GM10847 (cell line): ENCODE results near the gene SUSD1.

ENCODE experiments used
- POLR2A ChIP-seq: IDR thresholded peaks from 2 replicates; pipeline ENCODE4 v1.6.1; 2011; ENCODE audit not compliant: insufficient read length; ENCODE audit errors: extremely low read depth

Gene SUSD1

DNA sequence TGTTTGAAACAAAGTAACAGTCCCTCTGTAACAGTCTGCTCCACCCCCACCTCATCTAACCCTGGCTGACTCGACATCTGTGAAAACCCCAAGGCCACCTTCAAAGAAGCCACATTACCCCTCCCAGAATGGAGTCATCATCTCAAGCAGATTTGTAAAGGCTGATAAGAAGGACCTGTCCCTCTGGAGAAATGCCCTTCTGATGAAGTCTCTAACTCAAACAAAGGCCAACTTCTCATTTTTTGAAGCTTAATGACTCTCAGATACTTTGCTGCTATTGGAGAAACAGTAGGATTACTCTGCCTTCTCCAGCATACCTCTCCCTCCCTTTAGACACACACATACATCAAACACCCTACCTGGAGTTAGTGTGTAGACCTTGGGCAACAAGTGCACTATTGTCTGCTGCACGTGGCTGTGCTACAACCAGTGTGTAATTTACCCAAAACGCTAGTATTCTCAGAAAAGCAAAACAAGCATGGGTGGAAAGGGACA is 5.3 kb upstream of the SUSD1 start:
- no peak for TF ChIP-seq POLR2A

DNA sequence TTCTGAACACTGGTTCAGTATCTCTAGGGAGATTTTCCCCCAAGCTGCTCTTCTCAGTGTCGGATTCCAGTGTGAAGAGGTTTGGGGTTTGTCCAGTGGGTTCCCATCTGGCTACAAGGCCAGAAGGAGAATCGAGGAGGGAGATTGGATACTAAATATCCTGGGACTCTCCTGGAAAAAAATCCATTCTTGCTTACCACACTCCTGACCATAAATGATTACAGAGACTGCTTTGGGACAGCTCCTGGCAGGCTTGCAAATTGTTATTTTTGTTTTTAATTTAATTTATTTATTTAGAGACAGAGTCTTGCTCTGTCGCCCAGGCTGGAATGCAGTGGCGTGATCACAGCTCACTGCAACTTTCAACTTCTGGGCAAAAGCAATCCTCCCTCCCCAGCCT is 4.7 kb upstream of the SUSD1 start:
- TF ChIP-seq POLR2A, result no peak

DNA sequence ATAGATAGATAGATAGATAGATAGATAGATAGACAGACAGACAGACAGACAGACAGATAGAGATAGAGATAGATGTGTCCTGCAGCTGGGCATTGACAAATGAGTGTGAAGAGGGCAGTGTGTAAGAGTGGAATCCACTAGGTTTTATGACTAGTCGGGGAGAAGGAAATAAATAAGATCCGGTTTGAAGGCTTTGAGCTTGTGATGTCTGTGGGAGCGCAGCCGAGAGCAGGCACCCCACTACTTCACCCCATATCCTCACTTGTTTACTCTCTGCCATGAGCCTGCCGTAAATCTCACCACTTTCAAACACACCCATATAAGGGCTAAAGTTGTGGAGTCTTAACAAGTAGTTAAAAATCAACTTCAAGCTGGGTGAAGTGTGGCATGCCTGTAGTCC is 1.4 kb upstream of the SUSD1 start:
- no peak for TF ChIP-seq POLR2A

DNA sequence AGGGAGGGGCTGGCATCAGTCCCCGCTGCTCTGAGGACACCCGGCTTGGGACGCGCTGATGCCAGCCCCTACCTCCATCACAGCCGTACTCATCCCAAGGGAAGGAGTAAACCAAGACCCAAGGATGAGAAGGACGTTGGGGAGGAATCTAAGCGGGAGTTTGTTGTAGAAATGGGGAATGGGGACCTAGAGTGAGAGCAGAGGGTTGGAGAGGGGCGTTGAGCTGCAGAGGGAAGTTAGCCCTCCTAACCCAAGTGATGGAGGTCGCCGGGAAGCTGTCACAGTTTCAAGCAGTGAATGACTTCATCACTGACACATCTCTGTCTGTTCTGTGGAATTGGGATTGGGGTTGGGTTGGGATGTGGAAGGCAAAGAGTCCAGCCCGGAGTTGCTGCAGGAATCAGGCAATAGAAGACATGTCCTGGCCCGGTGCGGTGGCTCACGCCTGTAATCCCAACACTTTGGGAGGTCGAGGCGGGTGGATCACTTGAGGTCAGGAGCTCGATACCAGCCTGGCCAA is 759 bp upstream of the SUSD1 start:
- TF ChIP-seq POLR2A, result no peak

DNA sequence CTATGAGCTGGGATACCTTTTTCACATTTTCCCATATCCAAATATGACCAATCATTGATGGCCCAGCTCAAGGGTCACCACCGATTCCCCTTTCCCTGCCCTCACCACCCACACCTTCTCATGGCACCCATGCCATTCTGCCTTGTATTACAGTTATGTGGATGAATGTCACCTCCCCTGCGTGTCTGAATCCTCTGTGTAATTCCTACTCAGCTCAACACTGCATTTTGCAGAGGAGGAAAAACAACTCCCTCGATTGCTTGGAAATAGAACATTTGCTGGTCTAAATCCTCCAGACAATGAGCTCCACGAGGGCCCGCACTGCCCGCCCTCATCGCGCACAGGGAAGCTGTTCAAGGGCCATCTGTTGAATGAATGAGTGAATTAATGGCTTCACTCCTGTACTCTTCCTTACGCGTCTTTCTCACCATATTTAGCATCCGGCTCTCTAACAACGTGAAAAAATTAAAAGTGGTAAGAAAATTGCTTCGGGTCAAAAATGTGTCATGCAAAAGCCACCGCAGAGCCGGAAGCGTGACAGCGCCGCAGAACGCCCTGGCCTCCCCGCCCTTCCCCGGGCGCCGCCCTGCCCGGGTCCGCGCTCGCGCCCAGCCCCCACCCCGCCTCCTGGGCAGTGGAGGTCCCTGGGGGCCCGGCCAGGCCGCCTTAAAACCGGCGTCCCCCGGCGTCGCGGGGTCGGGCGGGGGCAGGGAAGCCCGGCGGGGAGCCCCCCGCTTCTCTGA is 704 bp downstream of the SUSD1 start:
- TF ChIP-seq POLR2A, result no peak

DNA sequence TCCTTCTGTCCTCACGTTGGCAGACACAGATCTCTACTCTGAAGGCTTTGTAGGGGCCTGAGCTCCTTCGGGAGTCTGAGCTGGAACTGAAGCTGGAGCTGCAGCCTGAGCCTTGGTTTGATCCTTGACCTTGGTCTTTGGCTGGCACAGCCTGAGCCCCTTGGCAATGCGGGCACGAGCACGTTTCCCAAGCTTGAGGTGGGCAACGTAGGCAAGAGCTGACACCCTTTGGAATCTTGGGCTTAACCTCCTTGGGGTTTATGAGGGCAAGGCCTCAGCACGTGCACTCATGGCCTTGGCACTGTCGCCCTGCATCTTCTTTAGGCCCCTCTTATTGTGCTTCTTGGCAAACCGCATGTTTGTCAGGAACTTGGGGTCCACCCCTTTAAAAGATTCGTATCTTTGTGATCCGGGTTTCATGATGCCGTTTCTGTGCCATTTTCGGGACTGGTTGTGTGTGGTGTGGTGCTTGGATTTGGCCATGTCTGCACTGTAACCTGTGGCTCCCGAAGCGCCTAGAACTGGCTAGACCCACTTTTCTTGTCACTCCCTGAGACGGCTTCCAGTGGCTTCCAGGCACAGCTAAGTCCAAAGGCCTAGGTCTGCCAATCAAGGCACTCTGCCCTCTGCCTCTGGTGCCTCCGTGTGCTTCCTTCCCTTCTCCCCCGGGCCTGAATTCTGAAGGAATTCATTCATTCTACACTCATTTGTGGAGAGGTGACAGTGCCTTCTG is 1.4 kb downstream of the SUSD1 start:
- TF ChIP-seq POLR2A, result no peak

DNA sequence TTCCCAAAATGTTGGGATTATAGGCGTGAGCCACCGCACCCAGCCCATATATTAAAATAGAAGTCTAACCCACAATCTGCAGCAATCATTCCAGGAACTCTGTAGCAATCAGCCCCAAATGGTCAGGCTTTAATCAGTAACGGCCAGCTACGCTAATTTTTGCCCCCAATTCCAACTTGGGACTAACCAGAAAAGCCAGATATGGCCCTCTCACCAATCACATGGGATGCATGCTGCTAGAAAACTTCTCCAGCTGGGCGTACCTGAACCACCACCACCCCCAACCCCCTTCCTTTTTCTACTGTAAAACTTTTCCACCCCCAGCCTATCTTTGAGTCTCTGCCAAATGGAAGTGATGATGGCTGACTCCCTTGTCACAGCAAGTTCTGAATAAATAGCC is 4.1 kb downstream of the SUSD1 start:
- TF ChIP-seq POLR2A, result no peak

DNA sequence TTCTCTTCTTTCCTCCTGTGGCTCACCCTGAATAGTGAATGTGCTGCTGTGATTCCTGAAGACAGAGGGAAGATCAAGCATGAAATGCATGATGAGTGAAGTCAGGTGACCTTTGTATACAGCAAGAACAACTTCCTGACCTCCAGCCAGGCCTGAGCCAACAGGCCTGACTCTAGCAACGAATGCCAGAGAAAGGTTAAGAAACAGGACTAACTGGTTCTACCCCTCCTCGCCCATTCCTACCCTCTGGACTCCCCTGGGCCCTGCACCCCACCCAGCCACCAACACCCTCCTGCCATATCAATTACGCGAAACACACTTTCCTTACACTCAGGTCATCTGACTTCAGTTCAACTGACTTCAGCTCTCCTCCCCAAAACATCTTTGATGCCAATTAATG is 4.9 kb downstream of the SUSD1 start:
- TF ChIP-seq POLR2A, result no peak

DNA sequence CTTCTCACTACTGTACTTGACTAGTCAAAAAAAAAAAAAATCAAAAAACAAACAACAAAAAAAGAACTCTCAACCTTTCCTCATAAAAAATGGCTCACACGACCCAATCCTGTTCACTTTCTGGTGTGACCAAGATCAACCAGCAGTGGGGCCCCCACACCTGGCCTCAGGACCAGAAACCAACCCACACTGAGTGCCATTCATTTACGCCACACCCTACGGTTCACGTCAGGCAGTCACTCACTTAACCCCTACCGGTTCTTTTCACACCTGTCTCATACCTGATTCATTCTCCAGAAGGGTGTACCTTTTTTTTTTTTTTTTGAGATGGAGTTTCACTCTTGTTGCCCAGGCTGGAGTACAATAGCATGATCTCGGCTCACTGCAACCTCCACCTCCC is 5.7 kb downstream of the SUSD1 start:
- no peak for TF ChIP-seq POLR2A

DNA sequence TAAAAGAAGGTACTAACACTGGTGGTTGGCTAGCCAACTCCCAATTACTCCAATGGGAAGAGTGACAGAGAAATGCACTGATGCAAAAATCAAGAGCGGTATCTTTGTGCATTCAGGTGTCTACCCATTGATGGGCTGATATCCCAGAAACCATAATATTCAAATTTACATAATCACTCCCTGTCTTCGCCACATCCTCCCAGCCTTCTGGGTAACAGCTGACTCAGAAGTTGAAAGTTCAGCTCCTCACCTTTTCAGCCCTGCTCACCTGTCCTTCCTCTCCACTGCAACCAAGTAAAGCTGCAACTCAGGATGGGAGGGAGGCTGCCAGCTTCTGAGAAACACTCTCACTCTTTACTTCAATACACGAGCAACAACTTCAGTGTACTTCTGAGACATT is 6.9 kb downstream of the SUSD1 start:
- no peak for TF ChIP-seq POLR2A

DNA sequence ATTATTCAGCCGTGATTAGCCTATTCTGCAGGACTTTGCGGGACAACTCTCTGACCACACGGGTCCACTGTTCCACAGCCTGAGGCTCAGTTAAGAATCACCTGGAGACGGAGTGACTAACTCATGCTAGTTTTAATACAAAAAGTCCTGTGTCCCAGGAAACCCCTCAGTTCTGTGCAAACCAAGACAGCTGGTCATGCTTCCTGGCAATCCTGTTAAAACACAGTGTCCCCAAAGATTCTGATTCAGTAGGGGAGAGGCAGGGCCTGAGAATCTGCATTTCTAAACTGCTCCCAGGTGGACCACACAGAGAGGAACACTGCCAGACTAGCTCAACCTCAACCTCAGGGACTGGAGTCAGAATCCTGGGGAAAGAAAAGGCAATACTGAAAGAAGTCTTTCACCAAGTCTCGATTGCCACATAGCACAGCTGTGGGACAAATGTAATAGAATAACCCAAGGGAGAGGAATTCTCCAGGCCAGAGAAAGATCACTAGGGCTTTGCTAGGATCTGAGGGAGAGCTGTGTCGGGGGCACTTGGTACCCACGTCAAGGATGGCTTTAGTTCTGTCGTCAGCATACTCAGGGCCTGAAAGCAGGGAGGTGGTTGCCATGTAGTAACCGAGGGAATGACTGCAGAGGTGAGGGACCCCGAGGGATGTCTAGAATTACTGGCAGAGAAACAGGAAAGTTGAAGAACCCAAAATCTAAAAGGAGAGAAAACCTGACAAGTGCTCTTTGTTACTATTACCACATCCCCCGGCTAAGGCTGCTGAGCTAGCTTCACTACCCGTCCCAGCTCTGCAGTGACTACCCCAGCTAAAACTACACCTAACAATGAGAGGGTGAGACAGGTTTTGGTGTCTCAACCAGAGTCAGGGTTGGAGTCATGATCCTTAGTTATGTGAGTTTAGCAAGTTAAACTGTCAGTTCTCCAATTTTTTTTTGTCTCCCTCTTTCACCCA is 8.6 kb downstream of the SUSD1 start:
- no peak for TF ChIP-seq POLR2A

DNA sequence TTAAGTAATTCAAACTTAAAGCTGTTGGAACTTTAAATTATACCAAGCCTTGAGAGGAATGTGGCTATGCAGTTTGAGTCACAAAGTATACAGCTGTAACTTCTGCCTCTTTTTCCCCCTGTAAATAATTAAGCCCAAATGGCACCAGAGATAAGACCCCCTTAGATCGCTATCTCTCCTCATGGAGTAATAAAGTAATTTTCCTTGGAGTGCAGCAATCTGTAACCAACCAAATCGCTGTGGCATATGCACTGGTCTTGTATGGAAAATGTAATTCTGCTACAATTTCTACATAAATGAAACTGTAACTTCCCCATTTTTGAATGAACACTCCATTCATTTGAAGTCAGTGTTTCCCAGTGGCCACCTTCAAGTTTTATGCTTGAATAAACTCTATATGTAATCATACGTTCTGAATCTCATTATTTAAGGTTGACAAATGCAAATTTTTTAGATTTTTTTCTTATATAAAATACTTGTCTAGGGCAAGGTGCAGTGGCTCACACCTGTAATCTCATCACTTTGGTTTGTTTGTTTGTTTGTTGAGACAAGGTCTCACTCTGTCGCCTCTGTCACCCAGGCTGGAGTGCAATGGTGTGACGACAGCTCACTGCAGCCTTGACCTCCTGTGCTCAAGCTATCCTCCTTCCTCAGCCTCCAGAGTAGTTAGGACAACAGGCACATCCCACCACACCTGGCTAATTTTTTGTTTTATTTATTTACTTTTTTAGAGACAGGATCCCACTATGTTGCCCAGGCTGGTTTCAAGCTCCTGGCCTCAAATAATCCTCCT is 12.3 kb downstream of the SUSD1 start:
- TF ChIP-seq POLR2A, result no peak

DNA sequence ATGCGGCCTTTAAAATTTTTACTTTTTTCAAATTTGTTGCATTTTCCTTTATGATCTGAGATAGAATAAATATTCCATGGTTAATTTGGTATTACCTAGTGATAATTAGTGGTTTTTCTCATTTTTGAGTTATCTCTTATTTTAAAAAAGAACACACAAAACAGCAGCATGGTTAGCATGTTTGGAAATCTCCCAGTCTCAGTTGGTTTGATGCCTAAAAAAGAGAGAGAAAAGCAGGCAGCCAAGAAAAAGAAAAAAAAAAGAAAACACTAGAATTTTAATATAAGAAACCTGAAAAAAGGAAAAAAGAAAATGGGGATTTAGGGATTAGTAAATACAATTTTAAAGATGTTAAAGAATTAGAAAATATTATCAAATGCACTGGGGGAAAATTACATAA is 15.3 kb downstream of the SUSD1 start:
- TF ChIP-seq POLR2A, result no peak

DNA sequence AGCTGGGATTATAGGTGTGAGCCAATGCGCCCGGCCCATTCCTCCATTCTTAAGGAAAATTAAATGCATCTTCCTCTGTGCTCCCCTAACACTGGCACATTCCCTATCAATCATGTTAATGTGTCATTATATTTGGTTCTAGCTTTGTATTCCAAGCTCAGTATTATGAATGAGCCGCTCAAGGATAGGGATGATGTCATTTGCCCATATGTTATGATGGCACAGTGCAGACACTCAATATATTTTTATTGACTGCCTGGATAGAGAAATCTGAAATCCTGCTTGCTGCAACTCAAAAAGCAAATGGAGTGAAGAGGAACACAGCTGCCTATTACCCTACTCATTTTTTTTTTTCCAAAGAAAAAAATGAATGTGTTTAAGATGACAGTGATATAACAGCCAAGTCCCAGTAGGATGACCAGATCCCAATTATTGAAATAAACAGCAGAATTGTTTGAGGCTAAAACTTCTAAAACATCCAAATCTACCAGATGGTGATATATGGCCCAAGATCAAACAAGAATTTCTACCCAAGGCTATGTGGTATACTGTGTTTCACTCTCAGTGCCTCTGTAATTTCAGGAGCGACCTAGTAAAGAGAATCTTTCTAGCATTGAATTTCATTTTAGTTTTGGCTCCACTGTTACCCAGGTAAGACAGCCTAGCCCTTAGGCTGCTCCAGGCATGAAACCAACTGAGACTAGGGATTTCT is 16.3 kb downstream of the SUSD1 start:
- TF ChIP-seq POLR2A, result no peak

DNA sequence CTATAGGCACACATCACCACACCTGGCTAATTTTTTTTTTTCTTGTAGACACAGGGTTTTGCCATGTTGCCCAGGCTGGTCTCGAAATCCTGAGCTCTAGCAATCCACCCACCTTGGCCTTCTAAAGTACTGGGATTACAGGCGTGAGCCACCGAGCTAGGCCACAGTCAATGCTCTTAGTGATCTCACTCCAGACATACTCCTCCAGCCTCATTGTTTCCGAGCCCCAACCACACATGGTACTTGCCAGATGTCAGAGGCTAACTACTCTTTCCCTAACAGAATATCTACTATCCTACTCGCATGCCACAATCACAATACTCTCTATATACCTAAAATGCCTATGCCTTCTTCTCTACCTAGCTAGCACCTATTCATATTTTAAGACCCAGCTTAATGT is 17.1 kb downstream of the SUSD1 start:
- TF ChIP-seq POLR2A, result no peak
